H9 (cell line): ENCODE results near the gene FLT3. TPM values are rescaled to one million over a fixed set of nuclear protein-coding genes. Genes with fewer than 3 reads are reported as not detected.

Experiments used
- DNase-seq: peaks from one replicate; pipeline ENCODE4 v3.0.0-alpha.2; 2017
- H2AFZ ChIP-seq: one replicate; pipeline ENCODE4 v1.6.1; 2013; ENCODE audit warnings: mild to moderate bottlenecking, low read length, control low read depth, moderate library complexity
- H2AK5ac ChIP-seq: 2 replicates; pipeline ENCODE4 v1.6.1; 2013; ENCODE audit warnings: low read length, control low read depth, mixed read lengths; ENCODE audit not compliant: insufficient read length
- H2BK120ac ChIP-seq: one replicate; pipeline ENCODE4 v1.6.1; 2013; ENCODE audit warnings: low read depth, mild to moderate bottlenecking, low read length, control low read depth, inconsistent platforms; ENCODE audit not compliant: poor library complexity, severe bottlenecking
- H2BK12ac ChIP-seq: 2 replicates; pipeline ENCODE4 v1.6.1; 2013; ENCODE audit warnings: low read length, control low read depth, mixed read lengths, low read depth; ENCODE audit not compliant: insufficient read length
- H2BK15ac ChIP-seq: 2 replicates; pipeline ENCODE4 v1.6.1; 2013; ENCODE audit warnings: low read depth, low read length, control low read depth
- H2BK20ac ChIP-seq: one replicate; pipeline ENCODE4 v1.6.1; 2013; ENCODE audit warnings: low read depth, mild to moderate bottlenecking, low read length, control low read depth, inconsistent platforms; ENCODE audit not compliant: poor library complexity, severe bottlenecking
- H2BK5ac ChIP-seq: 2 replicates; pipeline ENCODE4 v1.6.1; 2013; ENCODE audit warnings: low read length, control low read depth, mixed read lengths; ENCODE audit not compliant: insufficient read length
- H3K14ac ChIP-seq: 2 replicates; pipeline ENCODE4 v1.6.1; 2013; ENCODE audit warnings: low read length, control low read depth; ENCODE audit not compliant: insufficient read depth
- H3K18ac ChIP-seq: 2 replicates; pipeline ENCODE4 v1.6.1; 2013; ENCODE audit warnings: low read depth, mild to moderate bottlenecking, mixed read lengths, low read length, control low read depth; ENCODE audit not compliant: insufficient read length
- H3K23ac ChIP-seq: 2 replicates; pipeline ENCODE4 v1.6.1; 2013; ENCODE audit warnings: low read length, control low read depth, mixed read lengths, low read depth; ENCODE audit not compliant: insufficient read length
- H3K23me2 ChIP-seq: 2 replicates; pipeline ENCODE4 v1.6.1; 2013; ENCODE audit warnings: low read depth, mild to moderate bottlenecking, mixed read lengths, low read length, control low read depth; ENCODE audit not compliant: insufficient read length, poor library complexity, severe bottlenecking
- H3K27ac ChIP-seq: 2 replicates; pipeline ENCODE4 v1.5.1; 2013; ENCODE audit warnings: low read length, control low read depth, mixed read lengths, low read depth; ENCODE audit not compliant: insufficient read length
- H3K27me3 ChIP-seq: 2 replicates; pipeline ENCODE4 v1.6.1; 2013; ENCODE audit warnings: low read length, control low read depth, inconsistent platforms; ENCODE audit not compliant: insufficient read depth
- H3K4ac ChIP-seq: 2 replicates; pipeline ENCODE4 v1.6.1; 2013; ENCODE audit warnings: low read depth, mild to moderate bottlenecking, control low read depth, inconsistent platforms, low read length, moderate library complexity
- H3K4me1 ChIP-seq: 2 replicates; pipeline ENCODE4 v1.6.1; 2013; ENCODE audit warnings: low read length, control low read depth, inconsistent platforms; ENCODE audit not compliant: insufficient read depth
- H3K4me2 ChIP-seq: 2 replicates; pipeline ENCODE4 v1.6.1; 2013; ENCODE audit warnings: low read length, control low read depth, mixed read lengths; ENCODE audit not compliant: insufficient read length, insufficient read depth
- H3K56ac ChIP-seq: 2 replicates; pipeline ENCODE4 v1.6.1; 2013; ENCODE audit warnings: low read depth, mild to moderate bottlenecking, mixed read lengths, low read length, control low read depth; ENCODE audit not compliant: insufficient read length
- H3K79me1 ChIP-seq: 2 replicates; pipeline ENCODE4 v1.6.1; 2013; ENCODE audit warnings: low read depth, mild to moderate bottlenecking, moderate library complexity, low read length, control low read depth, inconsistent platforms; ENCODE audit not compliant: insufficient read depth, poor library complexity, severe bottlenecking
- H3K79me2 ChIP-seq: 2 replicates; pipeline ENCODE4 v1.6.1; 2013; ENCODE audit warnings: low read length, control low read depth, inconsistent platforms; ENCODE audit not compliant: insufficient read depth
- H3K9ac ChIP-seq: 2 replicates; pipeline ENCODE4 v1.6.1; 2013; ENCODE audit warnings: low read length, control low read depth, mixed read lengths; ENCODE audit not compliant: insufficient read length; ENCODE audit errors: extremely low read depth
- H3K9me3 ChIP-seq: one replicate; pipeline ENCODE4 v1.6.1; 2013; ENCODE audit warnings: low read depth, low read length, inconsistent platforms; ENCODE audit not compliant: control insufficient read depth
- H3T11ph ChIP-seq: one replicate; pipeline ENCODE4 v1.6.1; 2013; ENCODE audit warnings: mild to moderate bottlenecking, low read length, control low read depth, inconsistent platforms
- H4K20me1 ChIP-seq: one replicate; pipeline ENCODE4 v1.6.1; 2013; ENCODE audit not compliant: control insufficient read depth, insufficient read length, insufficient read depth
- H4K5ac ChIP-seq: 2 replicates; pipeline ENCODE4 v1.6.1; 2013; ENCODE audit warnings: low read depth, mild to moderate bottlenecking, mixed read lengths, low read length, control low read depth; ENCODE audit not compliant: insufficient read length
- H4K8ac ChIP-seq: replicated peaks from 2 replicates; pipeline ENCODE4 v1.6.1; 2013; ENCODE audit warnings: low read length, control low read depth, mixed read lengths, low read depth; ENCODE audit not compliant: insufficient read length
- H4K91ac ChIP-seq: 2 replicates; pipeline ENCODE4 v1.6.1; 2013; ENCODE audit warnings: low read depth, mild to moderate bottlenecking, moderate library complexity, mixed read lengths, low read length, control low read depth; ENCODE audit not compliant: insufficient read length
- H3K27ac Mint-ChIP-seq, 3 experiments: 2 replicates in 2 of 3; 3 replicates in 1 of 3; pipeline ENCODE4 v1.8.0; 2020 to 2021; ENCODE audit warnings: mixed read lengths in 3 of 3, mild to moderate bottlenecking in 1 of 3, moderate library complexity in 1 of 3
- H3K27me3 Mint-ChIP-seq: 2 replicates; pipeline ENCODE4 v1.8.0; 2021; ENCODE audit warnings: low read depth, mild to moderate bottlenecking, moderate library complexity, mixed read lengths
- H3K36me3 Mint-ChIP-seq, 3 experiments: 2 replicates in 2 of 3; 3 replicates in 1 of 3; pipeline ENCODE4 v1.8.0; 2020 to 2021; ENCODE audit warnings: low read depth in 3 of 3, mixed read lengths in 3 of 3; ENCODE audit not compliant: insufficient read depth in 1 of 3
- H3K4me1 Mint-ChIP-seq, 2 experiments: 2 replicates each; pipeline ENCODE4 v1.8.0; 2020; ENCODE audit warnings: mixed read lengths in 2 of 2
- H3K4me3 Mint-ChIP-seq, 2 experiments: 2 replicates in 1 of 2; 3 replicates in 1 of 2; pipeline ENCODE4 v1.8.0; 2020 to 2021; ENCODE audit warnings: mild to moderate bottlenecking in 2 of 2, mixed read lengths in 2 of 2, moderate library complexity in 1 of 2
- H3K9me3 Mint-ChIP-seq, 2 experiments: 2 replicates in 1 of 2; 3 replicates in 1 of 2; pipeline ENCODE4 v1.8.0; 2020; ENCODE audit warnings: mild to moderate bottlenecking in 2 of 2, mixed read lengths in 2 of 2, moderate library complexity in 1 of 2
- CTCF ChIP-seq: fragments of 200-600 bp; sonication (generic); conservative IDR thresholded peaks from 3 replicates; pipeline ENCODE4 v1.8.0; 2021; ENCODE audit warnings: antibody characterized with exemption, mild to moderate bottlenecking
- WGBS: extraction: QIAGEN DNeasy Blood & Tissue Kit; methylation state at CpG from one replicate; pipeline ENCODE4 v1.1.7; 2013; ENCODE audit warnings: missing lambda C conversion rate, low lambda C conversion rate, mixed read lengths; ENCODE audit not compliant: insufficient read length; ENCODE audit errors: extremely low coverage; 5-methylcytosine and 5-hydroxymethylcytosine counted together
- total RNA-seq: library from RNA; stranded (reverse); gene quantifications from 2 replicates; pipeline ENCODE4 v1.2.1, GENCODE V29; 2021

Gene FLT3
- total RNA-seq, 1 experiment from 2014 or later: 0.44 TPM

GRCh38 chr13:27975564-27976361, 124.6 kb downstream of the FLT3 start:
- DNase-seq: peak; percentile 45
- H2AK5ac ChIP-seq: no peak overlapping the region
- H2BK15ac ChIP-seq: no peak overlapping the region
- Mint-ChIP-seq H3K27me3 (peaks cover 100% of the 10 kb centered on the region), H3K36me3 (no peaks in the 10 kb centered on the region; a peak in 1 of 7 replicates), H3K27ac (no peak overlapping the region), H3K4me3 (no peak overlapping the region), H3K4me1 (peaks cover 18 to 29% of the 10 kb centered on the region in 2 experiments), H3K9me3 (peaks cover 7 to 24% of the 10 kb centered on the region in 2 experiments)
- no peak overlapping the region for H3K14ac ChIP-seq
- no peak overlapping the region for H2BK12ac ChIP-seq
- H3K9ac ChIP-seq: no peak overlapping the region
- no peak overlapping the region for H3K4ac ChIP-seq
- no peak overlapping the region for H4K5ac ChIP-seq
- no peak overlapping the region for H3T11ph ChIP-seq
- H2AFZ ChIP-seq: no peak overlapping the region
- H4K8ac ChIP-seq: no peak overlapping the region
- WGBS: no CpG with 5 or more reads among the region's 51 CpGs
- no peaks in the 10 kb centered on the region for H3K9me3 ChIP-seq
- no peaks in the 10 kb centered on the region for H4K20me1 ChIP-seq
- H3K27me3 ChIP-seq: peaks cover 98% of the 10 kb centered on the region
- H3K79me1 ChIP-seq: no peaks in the 10 kb centered on the region
- no peak overlapping the region for H2BK5ac ChIP-seq
- peaks cover 7% of the 10 kb centered on the region for H3K4me1 ChIP-seq
- H3K18ac ChIP-seq: no peak overlapping the region
- no peaks in the 10 kb centered on the region for H3K23me2 ChIP-seq
- no peak overlapping the region for H2BK20ac ChIP-seq
- H3K56ac ChIP-seq: no peak overlapping the region
- no peak for TF ChIP-seq CTCF
- no peaks in the 10 kb centered on the region for H3K79me2 ChIP-seq
- H4K91ac ChIP-seq: no peak overlapping the region
- H3K23ac ChIP-seq: no peak overlapping the region
- H2BK120ac ChIP-seq: no peak overlapping the region
- H3K27ac ChIP-seq: no peak overlapping the region
- no peak overlapping the region for H3K4me2 ChIP-seq
